ENCODE data around the gene FOXL3.

Gene FOXL3

DNA sequence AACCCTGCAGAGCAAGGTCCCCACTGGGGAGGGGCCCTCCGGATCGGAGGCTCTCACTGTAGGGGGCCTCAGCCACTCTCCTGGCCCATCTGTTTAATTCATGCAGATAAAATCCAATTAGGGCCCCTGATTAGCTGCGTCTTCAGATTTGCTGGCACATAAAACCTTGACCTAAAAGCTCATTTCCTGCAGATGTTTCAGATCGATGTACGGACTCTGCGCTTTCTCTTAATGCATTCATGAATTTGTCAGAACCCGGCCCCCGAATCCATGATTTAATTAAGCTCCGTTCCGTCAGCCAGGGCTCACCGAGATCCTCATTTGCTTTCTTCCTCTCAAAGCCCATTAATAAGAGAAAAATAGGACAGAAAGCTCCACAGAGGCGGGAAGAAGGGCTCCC, 40.0 kb upstream of the FOXL3 start:
- Histone ChIP-seq H3K27me3 (replicated peaks; ENCODE audit: control insufficient read depth, insufficient read depth, low read length) (no peaks in the 10 kb centered on the region), H3K4me3 (replicated peaks; ENCODE audit: low read depth, low read length) (no peak overlapping the region), H3K36me3 (ENCODE audit: control insufficient read depth, insufficient read depth, low read length) (no peaks in the 10 kb centered on the region)
- TF ChIP-seq, protein P1, sequence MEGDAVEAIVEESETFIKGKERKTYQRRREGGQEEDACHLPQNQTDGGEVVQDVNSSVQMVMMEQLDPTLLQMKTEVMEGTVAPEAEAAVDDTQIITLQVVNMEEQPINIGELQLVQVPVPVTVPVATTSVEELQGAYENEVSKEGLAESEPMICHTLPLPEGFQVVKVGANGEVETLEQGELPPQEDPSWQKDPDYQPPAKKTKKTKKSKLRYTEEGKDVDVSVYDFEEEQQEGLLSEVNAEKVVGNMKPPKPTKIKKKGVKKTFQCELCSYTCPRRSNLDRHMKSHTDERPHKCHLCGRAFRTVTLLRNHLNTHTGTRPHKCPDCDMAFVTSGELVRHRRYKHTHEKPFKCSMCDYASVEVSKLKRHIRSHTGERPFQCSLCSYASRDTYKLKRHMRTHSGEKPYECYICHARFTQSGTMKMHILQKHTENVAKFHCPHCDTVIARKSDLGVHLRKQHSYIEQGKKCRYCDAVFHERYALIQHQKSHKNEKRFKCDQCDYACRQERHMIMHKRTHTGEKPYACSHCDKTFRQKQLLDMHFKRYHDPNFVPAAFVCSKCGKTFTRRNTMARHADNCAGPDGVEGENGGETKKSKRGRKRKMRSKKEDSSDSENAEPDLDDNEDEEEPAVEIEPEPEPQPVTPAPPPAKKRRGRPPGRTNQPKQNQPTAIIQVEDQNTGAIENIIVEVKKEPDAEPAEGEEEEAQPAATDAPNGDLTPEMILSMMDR (IDR thresholded peaks at IDR 0.05; ENCODE audit: insufficient read depth, low read length, poor library complexity, severe bottlenecking): no peak
- no peak for DNase-seq (ENCODE audit: extremely low read depth, insufficient read length)

DNA sequence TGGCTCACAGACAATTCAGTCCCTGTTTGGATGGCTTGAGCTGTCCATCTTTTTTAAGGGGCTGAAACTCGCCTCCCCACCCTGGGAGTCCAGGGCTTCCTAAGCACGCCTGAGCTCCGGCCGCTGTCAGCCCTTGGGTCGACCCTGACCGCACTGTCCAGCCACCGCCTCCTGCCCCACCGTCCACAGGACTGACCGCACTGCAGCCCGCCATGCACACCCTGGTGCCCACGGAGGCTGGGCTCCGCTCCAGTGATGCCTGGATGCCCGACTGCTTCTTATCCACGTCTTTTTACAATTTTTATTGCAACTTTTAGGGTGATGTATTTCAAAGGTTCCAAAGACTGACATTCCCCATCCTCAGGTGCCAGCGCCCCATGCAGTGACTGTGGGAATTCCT, 39.4 kb upstream of the FOXL3 start:
- DNase-seq (ENCODE audit: extremely low read depth, insufficient read length): no peak
- no peak overlapping the region for H3K4me3 ChIP-seq (replicated peaks; ENCODE audit: low read depth, low read length)
- no peaks in the 10 kb centered on the region for H3K27me3 ChIP-seq (replicated peaks; ENCODE audit: control insufficient read depth, insufficient read depth, low read length)
- TF ChIP-seq, protein P1 (IDR thresholded peaks at IDR 0.05; ENCODE audit: insufficient read depth, low read length, poor library complexity, severe bottlenecking): no peak
- no peaks in the 10 kb centered on the region for H3K36me3 ChIP-seq (ENCODE audit: control insufficient read depth, insufficient read depth, low read length)

DNA sequence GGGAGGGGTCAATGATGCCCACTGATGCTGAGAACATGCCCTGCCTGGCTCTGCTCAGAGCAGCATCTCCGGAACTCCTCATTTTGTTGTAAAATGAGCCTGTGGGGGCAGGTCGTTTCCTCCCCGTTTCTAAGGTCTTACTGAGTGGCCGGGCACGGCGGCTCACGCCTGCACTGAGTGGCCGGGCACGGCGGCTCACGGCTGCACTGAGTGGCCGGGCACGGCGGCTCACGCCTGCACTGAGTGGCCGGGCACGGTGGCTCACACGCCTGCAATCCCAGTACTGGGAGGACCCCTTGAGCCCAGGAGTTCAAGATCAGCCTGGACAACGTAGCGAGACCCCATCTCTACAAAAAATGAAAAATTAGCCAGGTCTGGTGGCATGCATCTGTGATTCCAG, 39.0 kb upstream of the FOXL3 start:
- TF ChIP-seq, protein P1 (IDR thresholded peaks at IDR 0.05; ENCODE audit: insufficient read depth, low read length, poor library complexity, severe bottlenecking): no peak
- Histone ChIP-seq H3K27me3 (replicated peaks; ENCODE audit: control insufficient read depth, insufficient read depth, low read length) (no peaks in the 10 kb centered on the region), H3K36me3 (ENCODE audit: control insufficient read depth, insufficient read depth, low read length) (no peaks in the 10 kb centered on the region), H3K4me3 (replicated peaks; ENCODE audit: low read depth, low read length) (no peak overlapping the region)
- no peak for DNase-seq (ENCODE audit: extremely low read depth, insufficient read length)

DNA sequence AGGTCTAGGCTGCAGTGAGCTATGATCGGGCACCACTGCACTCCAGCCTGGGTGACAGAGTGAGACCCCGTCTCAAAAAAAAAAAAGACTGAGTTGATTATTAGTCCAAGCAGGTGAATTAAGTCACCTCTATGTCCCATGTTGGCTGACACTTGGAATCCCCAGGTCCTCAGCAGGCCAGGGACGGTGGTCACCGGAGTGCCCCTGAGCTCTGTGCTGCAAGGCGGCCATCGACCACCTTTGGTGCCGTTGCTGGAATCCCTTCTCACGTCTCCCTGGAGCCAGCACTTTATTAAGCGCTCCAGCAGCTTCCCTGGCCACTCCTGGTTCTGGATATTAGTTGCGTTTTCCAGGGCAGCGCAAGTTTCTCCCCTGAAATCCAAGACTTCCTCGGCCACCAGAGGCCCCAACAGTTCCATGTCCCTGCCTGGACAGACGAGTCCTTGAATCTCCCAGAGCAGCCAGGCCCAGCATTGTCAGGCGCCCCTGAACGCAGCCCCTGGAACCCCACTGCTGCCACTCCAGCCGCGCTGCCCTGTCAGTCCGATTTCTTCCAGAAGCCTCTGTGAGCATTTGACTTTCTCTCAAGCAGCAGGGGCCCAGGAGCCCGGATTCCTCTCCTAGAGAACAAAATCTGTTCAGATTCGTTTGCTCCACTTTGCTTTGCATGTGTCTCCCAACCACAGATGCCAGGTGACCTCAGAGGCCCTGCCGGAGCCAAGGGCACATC, 38.4 kb upstream of the FOXL3 start:
- no peak for DNase-seq (ENCODE audit: extremely low read depth, insufficient read length)
- no peak overlapping the region for H3K4me3 ChIP-seq (replicated peaks; ENCODE audit: low read depth, low read length)
- TF ChIP-seq, protein P1 (IDR thresholded peaks at IDR 0.05; ENCODE audit: insufficient read depth, low read length, poor library complexity, severe bottlenecking): no peak
- no peaks in the 10 kb centered on the region for H3K27me3 ChIP-seq (replicated peaks; ENCODE audit: control insufficient read depth, insufficient read depth, low read length)
- no peaks in the 10 kb centered on the region for H3K36me3 ChIP-seq (ENCODE audit: control insufficient read depth, insufficient read depth, low read length)

DNA sequence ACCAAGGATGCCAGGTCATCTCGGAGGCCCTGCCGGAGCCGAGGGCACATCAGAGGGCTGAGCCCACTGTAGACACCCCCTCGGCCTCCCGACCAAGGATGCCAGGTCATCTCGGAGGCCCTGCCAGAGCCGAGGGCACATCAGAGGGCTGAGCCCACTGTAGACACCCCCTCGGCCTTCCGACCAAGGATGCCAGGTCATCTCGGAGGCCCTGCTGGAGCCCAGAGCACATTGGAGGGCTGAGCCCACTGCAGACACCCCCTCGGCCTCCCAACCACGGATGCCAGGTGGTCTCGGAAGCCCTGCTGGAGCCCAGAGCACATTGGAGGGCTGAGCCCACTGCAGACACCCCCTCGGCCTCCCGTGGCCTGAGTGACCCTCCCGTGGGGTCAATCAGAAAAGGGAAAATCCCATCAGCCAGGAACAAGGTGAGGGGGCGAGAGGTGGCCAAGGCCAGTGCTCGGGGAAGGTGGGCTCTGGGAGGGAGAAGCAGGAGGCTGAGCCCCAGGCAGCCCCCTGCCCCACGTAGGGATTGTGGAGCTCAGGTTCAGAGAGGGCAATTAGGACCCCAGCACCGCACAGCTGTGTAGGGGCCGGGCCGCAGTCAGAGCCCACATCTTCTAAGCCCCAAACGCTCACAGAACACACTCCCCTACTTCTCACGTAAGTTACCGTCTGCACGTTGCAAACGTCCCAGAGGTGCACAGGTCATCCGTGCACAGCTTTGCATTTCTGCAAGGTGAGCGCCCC, 37.6 kb upstream of the FOXL3 start:
- H3K27me3 ChIP-seq (replicated peaks; ENCODE audit: control insufficient read depth, insufficient read depth, low read length): no peaks in the 10 kb centered on the region
- no peak overlapping the region for H3K4me3 ChIP-seq (replicated peaks; ENCODE audit: low read depth, low read length)
- no peaks in the 10 kb centered on the region for H3K36me3 ChIP-seq (ENCODE audit: control insufficient read depth, insufficient read depth, low read length)
- TF ChIP-seq, protein P1 (IDR thresholded peaks at IDR 0.05; ENCODE audit: insufficient read depth, low read length, poor library complexity, severe bottlenecking): no peak
- DNase-seq (ENCODE audit: extremely low read depth, insufficient read length): no peak

Measured in GM06990 (cell line).